ENCODE data around the gene BLOC1S5.

BLOC1S5 gene

DNA sequence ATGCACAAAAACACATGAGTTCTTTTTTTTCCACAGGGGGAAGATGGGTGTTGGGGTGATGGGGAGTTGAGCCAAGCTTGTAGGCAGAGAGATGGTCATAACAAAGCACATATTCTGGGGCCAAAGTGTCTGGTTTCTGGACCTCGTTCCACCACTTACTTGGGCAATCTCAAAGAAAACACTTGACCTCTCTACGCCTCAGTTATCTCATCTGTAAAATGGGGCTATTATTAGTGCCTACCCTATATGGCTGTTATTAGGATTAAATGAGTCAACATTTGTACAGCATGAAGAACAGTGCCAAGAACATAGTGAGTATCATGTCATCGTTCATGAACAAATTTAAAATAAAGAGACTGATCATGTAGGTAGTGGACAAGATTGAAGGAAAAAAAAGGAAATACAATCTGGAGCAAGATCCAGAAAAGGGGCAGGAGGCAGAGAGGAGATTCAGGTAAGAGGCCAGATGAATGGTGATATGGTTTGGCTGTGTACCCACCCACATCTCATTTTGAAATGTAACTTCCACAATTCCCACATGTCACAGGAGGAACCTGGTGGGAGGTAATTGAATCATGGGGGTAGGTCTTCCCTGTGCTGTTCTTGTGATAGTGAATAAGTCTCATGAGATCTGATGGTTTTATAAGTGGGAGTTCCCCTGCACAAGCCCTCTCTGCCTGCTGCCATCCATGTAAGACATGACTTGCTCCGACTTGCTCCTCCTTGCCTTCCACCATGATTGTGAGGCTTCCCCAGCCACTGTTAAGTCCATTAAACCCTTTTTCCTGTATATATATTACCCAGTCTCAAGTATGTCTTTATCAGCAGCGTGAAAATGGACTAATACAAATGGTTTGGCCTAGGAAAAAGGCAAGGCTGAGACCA, 23.9 kb upstream of the BLOC1S5 start:
- H3K4me3 ChIP-seq (ENCODE audit: low read depth, low read length): no peak overlapping the region
- DNase-seq (ENCODE audit: low read depth): no peak
- no peak for TF ChIP-seq CTCF (IDR thresholded peaks at IDR 0.05; ENCODE audit: control insufficient read depth, extremely low read depth, insufficient read depth)

DNA sequence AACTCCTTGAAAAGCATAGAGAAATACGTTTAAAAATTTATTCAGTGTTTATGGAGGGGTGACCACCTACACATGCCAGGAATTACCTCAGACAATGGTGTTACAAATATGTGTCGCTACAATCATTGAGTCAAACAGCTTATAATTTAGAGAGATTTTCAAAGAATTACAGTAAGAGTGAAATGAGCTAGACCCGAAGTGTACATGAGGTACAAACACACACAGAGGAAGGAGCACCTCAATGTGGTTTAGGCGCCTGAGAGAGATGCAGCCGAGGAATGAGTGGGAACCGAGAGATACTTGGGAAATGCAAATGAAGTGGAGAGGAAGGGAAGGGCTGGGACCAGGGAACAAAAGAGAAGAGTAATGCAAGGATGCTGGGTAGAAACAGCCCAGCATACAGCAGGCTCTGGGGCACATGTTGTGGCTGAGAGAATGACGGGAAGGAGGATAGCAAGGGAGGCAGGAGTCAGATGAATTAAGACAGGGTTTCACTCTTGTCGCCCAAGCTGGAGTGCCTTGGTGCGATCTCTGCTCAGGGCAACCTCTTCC, 22.6 kb upstream of the BLOC1S5 start:
- no peak for DNase-seq (ENCODE audit: low read depth)
- TF ChIP-seq CTCF (IDR thresholded peaks at IDR 0.05; ENCODE audit: control insufficient read depth, extremely low read depth, insufficient read depth): no peak
- no peak overlapping the region for H3K4me3 ChIP-seq (ENCODE audit: low read depth, low read length)

GRCh38 chr6:8085053-8085511, 20.9 kb upstream of the BLOC1S5 start:
- no peak for DNase-seq (ENCODE audit: low read depth)
- no peak overlapping the region for H3K4me3 ChIP-seq (ENCODE audit: low read depth, low read length)
- TF ChIP-seq CTCF (IDR thresholded peaks at IDR 0.05; ENCODE audit: control insufficient read depth, extremely low read depth, insufficient read depth): no peak

- no peak for DNase-seq (ENCODE audit: low read depth)
- TF ChIP-seq CTCF (IDR thresholded peaks at IDR 0.05; ENCODE audit: control insufficient read depth, extremely low read depth, insufficient read depth): no peak
- no peak overlapping the region for H3K4me3 ChIP-seq (ENCODE audit: low read depth, low read length)
Observed at GRCh38 chr6:8084586-8084985, 20.4 kb upstream of the BLOC1S5 start.

- peak; percentile 73 for DNase-seq (ENCODE audit: low read depth)
- no peak for TF ChIP-seq CTCF (IDR thresholded peaks at IDR 0.05; ENCODE audit: control insufficient read depth, extremely low read depth, insufficient read depth)
- H3K4me3 ChIP-seq (ENCODE audit: low read depth, low read length): peak overlapping the region; percentile 2; the same call in 1 of the 2 replicates
Observed at GRCh38 chr6:8082954-8083858, 19.0 kb upstream of the BLOC1S5 start.

- no peak overlapping the region for H3K4me3 ChIP-seq (ENCODE audit: low read depth, low read length)
- no peak for DNase-seq (ENCODE audit: low read depth)
- no peak for TF ChIP-seq CTCF (IDR thresholded peaks at IDR 0.05; ENCODE audit: control insufficient read depth, extremely low read depth, insufficient read depth)
Observed at GRCh38 chr6:8082572-8082953, 18.4 kb upstream of the BLOC1S5 start.
